Fibroblast of lung (primary cell): ENCODE results near the gene ZBTB40. TPM values are rescaled to one million over a fixed set of nuclear protein-coding genes. Genes with fewer than 3 reads are reported as not detected.

Experiments
- DNase-seq, 2 donors: peaks; one replicate each; pipeline versions ENCODE4 v3.0.0 to v3.0.0-alpha.2; 2010; ENCODE audit warnings: low read depth in 2 of 2
- H2AFZ ChIP-seq: 2 replicates; pipeline ENCODE4 v1.5.1; 2012; ENCODE audit warnings: low read length, control low read depth, inconsistent platforms
- H3K27ac ChIP-seq: 2 replicates; pipeline ENCODE4 v1.5.1; 2011; ENCODE audit warnings: low read length, control low read depth; ENCODE audit not compliant: insufficient read depth
- H3K27me3 ChIP-seq: 2 replicates; pipeline ENCODE4 v1.5.1; 2011; ENCODE audit warnings: mild to moderate bottlenecking, low read length; ENCODE audit not compliant: control insufficient read depth, insufficient read depth
- H3K36me3 ChIP-seq: 2 replicates; pipeline ENCODE4 v1.5.1; 2011; ENCODE audit warnings: low read length; ENCODE audit not compliant: control insufficient read depth, insufficient read depth
- H3K4me1 ChIP-seq: 2 replicates; pipeline ENCODE4 v1.5.1; 2011; ENCODE audit warnings: low read length; ENCODE audit not compliant: control insufficient read depth, insufficient read depth; ENCODE audit errors: extremely low read depth
- H3K4me2 ChIP-seq: 2 replicates; pipeline ENCODE4 v1.5.1; 2011; ENCODE audit warnings: low read length, control low read depth; ENCODE audit not compliant: insufficient read depth; ENCODE audit errors: extremely low read depth
- H3K4me3 ChIP-seq, 4 experiments: fragments of 200-600 bp in 1 of 4; sonication (generic) in 1 of 4; replicated peaks in 1 of 4; 2 replicates each; pipeline ENCODE4 v1.5.1; 2011 to 2016; ENCODE audit warnings: low read length in 4 of 4, low read depth in 3 of 4, mild to moderate bottlenecking in 3 of 4, control low read depth in 2 of 4, inconsistent platforms in 1 of 4, mixed read lengths in 1 of 4; ENCODE audit not compliant: insufficient read depth in 1 of 4; ENCODE audit errors: control extremely low read depth in 1 of 4
- H3K79me2 ChIP-seq: 2 replicates; pipeline ENCODE4 v1.5.1; 2012; ENCODE audit warnings: mild to moderate bottlenecking, low read length, inconsistent platforms; ENCODE audit not compliant: control insufficient read depth, insufficient read depth
- H3K9ac ChIP-seq: 2 replicates; pipeline ENCODE4 v1.5.1; 2011; ENCODE audit warnings: mild to moderate bottlenecking, low read length, control low read depth; ENCODE audit not compliant: insufficient read depth
- H3K9me3 ChIP-seq: 2 replicates; pipeline ENCODE4 v1.5.1; 2012; ENCODE audit warnings: low read depth, low read length; ENCODE audit not compliant: control insufficient read depth, insufficient read depth
- H4K20me1 ChIP-seq: 2 replicates; pipeline ENCODE4 v1.5.1; 2011; ENCODE audit warnings: low read length; ENCODE audit not compliant: control insufficient read depth, insufficient read depth; ENCODE audit errors: extremely low read depth
- EZH2 ChIP-seq: IDR thresholded peaks from 2 replicates; pipeline ENCODE4 v1.5.1; 2012; ENCODE audit warnings: low read length, control low read depth, mild to moderate bottlenecking; ENCODE audit errors: missing control alignments
- polyA plus RNA-seq, 2 donors: library from polyadenylated mRNA; depleted of rRNA in 1 of 2; stranded (reverse) in 1 of 2; unstranded in 1 of 2; fragments of >200 nt; gene quantifications; 2 replicates each; pipeline ENCODE4 v1.2.1, GENCODE V29; 2011 to 2012; ENCODE audit warnings: missing spikeins in 1 of 2
- total RNA-seq: library from RNA; depleted of rRNA; stranded (reverse); fragments of >200 nt; gene quantifications from 2 replicates; pipeline ENCODE4 v1.2.1, GENCODE V29; 2014
- TF ChIP-seq, protein P1 (sequence below), 2 donors: IDR thresholded peaks in 1 of 2; conservative IDR thresholded peaks in 1 of 2; 1 replicate in 1 of 2; 2 replicates in 1 of 2; pipeline ENCODE4 v1.5.1; 2011 to 2012; ENCODE audit warnings: low read length in 2 of 2, control low read depth in 1 of 2, inconsistent platforms in 1 of 2, low read depth in 1 of 2, mild to moderate bottlenecking in 1 of 2

ZBTB40 gene
- total and polyA plus RNA-seq, 2 donors (not counting 1 experiment from before 2014, with no cell fraction given) = 3.4 to 12.4 TPM

- H3K79me2 ChIP-seq = peaks cover 10% of the 10 kb centered on the region
- no peaks in the 10 kb centered on the region for H3K9me3 ChIP-seq
- H3K27me3 ChIP-seq = no peaks in the 10 kb centered on the region
- DNase-seq = no peak
- H2AFZ ChIP-seq = no peak overlapping the region
- H3K27ac ChIP-seq = no peak overlapping the region
- no peaks in the 10 kb centered on the region for H4K20me1 ChIP-seq
- H3K4me3 ChIP-seq = peak overlapping the region in 2 of 4 experiments; percentile 81 to 98
- H3K4me1 ChIP-seq = peaks cover 4% of the 10 kb centered on the region
- no peak overlapping the region for H3K9ac ChIP-seq
- TF ChIP-seq, protein P1, sequence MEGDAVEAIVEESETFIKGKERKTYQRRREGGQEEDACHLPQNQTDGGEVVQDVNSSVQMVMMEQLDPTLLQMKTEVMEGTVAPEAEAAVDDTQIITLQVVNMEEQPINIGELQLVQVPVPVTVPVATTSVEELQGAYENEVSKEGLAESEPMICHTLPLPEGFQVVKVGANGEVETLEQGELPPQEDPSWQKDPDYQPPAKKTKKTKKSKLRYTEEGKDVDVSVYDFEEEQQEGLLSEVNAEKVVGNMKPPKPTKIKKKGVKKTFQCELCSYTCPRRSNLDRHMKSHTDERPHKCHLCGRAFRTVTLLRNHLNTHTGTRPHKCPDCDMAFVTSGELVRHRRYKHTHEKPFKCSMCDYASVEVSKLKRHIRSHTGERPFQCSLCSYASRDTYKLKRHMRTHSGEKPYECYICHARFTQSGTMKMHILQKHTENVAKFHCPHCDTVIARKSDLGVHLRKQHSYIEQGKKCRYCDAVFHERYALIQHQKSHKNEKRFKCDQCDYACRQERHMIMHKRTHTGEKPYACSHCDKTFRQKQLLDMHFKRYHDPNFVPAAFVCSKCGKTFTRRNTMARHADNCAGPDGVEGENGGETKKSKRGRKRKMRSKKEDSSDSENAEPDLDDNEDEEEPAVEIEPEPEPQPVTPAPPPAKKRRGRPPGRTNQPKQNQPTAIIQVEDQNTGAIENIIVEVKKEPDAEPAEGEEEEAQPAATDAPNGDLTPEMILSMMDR (conservative IDR thresholded peaks at IDR 0.05 in 1 of 2, IDR thresholded peaks at IDR 0.05 in 1 of 2; ENCODE audit: low read depth in 1 of 2, low read length in 2 of 2) = no peak
- no peak for TF ChIP-seq EZH2
- peak overlapping the region; percentile 95 for H3K4me2 ChIP-seq
- H3K36me3 ChIP-seq = no peaks in the 10 kb centered on the region
Observed at GRCh38 chr1:22453181-22453580, 1.5 kb downstream of the ZBTB40 start.

DNA sequence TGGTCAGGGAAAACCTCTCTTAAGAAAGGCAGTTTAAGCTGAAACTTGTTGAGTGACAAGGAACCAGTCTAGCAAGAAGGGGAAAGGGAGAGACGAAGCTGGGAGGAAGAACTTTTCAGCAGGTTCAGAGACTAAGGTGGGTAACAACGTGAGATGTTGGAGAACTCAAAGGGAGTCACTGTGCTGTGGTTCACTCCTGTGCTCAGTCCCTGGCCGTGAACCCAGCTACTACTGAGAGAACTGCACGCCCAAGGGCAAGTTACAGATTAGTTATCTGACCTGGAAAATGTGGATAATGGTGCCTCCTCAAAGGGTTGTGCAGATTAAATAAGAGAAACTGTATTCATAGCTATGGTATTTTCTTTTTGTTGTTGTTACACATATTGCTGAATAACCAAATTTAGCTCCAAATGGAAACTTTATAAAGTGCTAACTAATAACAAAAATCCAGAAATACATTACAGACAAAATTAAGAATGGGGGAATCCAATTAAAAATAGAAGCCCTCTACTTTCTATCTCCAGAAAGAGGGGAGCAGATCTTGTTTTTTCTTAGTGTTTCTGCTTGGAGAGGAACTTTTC, 2.9 kb downstream of the ZBTB40 start:
- Histone ChIP-seq H3K4me3 (no peak overlapping the region), H3K9me3 (no peaks in the 10 kb centered on the region), H2AFZ (no peak overlapping the region), H3K79me2 (peaks cover 10% of the 10 kb centered on the region), H3K36me3 (no peaks in the 10 kb centered on the region), H3K4me2 (no peak overlapping the region), H3K4me1 (peaks cover 3% of the 10 kb centered on the region), H3K27ac (no peak overlapping the region), H3K9ac (no peak overlapping the region), H3K27me3 (no peaks in the 10 kb centered on the region), H4K20me1 (no peaks in the 10 kb centered on the region)
- no peak for TF ChIP-seq EZH2
- TF ChIP-seq, protein P1 (conservative IDR thresholded peaks at IDR 0.05 in 1 of 2, IDR thresholded peaks at IDR 0.05 in 1 of 2; ENCODE audit: low read depth in 1 of 2, low read length in 2 of 2) = no peak
- no peak for DNase-seq

DNA sequence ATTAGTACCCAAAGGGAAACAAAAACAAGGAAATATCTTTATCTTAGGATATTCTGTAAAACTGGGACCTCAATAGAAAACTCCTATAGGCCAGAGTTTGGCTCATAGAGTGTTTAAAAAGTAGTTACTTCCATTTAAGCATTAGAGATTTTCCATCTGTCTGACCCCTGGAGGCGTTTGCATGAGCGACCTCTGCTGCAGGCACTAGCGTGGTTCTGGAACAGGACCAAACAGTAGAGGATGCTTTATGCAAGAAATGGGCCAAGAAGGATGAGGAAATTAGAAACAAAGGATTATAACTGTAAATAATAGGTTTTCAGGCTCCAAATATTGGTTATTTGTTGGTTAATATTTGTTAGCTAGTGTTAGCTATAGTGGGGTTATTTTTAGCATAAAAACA, 5.7 kb downstream of the ZBTB40 start:
- no peak overlapping the region for H3K9ac ChIP-seq
- H3K27ac ChIP-seq = no peak overlapping the region
- TF ChIP-seq EZH2 = no peak
- TF ChIP-seq, protein P1 (conservative IDR thresholded peaks at IDR 0.05 in 1 of 2, IDR thresholded peaks at IDR 0.05 in 1 of 2; ENCODE audit: low read depth in 1 of 2, low read length in 2 of 2) = peak; percentile 6 to 28
- no peak overlapping the region for H2AFZ ChIP-seq
- peaks cover 10% of the 10 kb centered on the region for H3K79me2 ChIP-seq
- H3K27me3 ChIP-seq = no peaks in the 10 kb centered on the region
- H3K9me3 ChIP-seq = no peaks in the 10 kb centered on the region
- H3K4me1 ChIP-seq = peaks cover 3% of the 10 kb centered on the region
- peak in 1 of 2 donors; percentile 82 for DNase-seq
- H3K4me3 ChIP-seq = no peak overlapping the region
- no peaks in the 10 kb centered on the region for H3K36me3 ChIP-seq
- H4K20me1 ChIP-seq = no peaks in the 10 kb centered on the region
- H3K4me2 ChIP-seq = no peak overlapping the region
